ENCODE data around the gene TMEM132A. TPM values are rescaled to one million over a fixed set of nuclear protein-coding genes. Genes with fewer than 3 reads are reported as not detected.

The TMEM132A gene
- total RNA-seq, 1 donor from 2014 or later: 6.3 TPM

DNA sequence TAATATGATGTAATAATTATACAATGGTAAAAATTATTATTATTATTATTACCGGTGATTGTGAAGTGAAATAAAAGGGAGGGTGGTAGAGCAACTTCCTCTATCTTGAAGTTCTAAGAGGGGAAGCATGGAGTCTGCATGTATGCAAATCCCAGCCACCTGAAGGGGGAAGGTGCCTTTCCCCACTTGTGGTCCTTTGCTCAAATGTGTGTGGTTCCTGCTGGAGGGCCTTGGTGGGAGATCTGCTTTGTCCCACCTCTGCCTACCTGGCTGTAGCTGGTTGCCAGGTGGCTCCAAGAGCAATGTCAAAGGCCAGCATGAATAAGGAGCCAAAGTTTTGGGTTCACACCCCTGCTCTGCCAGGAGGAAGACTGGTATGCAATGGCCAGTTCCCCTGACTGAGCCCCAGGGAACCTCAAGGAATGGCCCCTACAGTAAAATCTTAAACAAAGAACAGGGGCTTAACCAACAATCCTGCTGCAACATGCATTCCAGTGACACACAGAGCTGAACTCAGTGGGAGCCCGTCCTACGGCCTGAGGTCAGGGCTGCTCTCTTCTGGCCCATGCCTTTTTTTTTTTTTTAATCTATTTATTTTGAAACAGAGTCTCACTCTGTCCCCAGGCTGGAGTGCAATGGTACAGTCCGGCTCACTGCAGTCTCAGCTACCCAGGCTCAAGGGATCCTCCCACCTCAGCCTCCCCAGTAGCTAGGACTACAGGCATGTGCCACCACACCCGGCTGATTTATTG is 8.5 kb downstream of the TMEM132A start:
- intact Hi-C loops (cut with DNase I): no loop called here
- DNase-seq (ENCODE audit: missing footprints) (peak; percentile 23), ATAC-seq (no peak)

- ATAC-seq: no peak
- intact Hi-C loops (cut with DNase I): no loop called here
- DNase-seq (ENCODE audit: missing footprints): peak; percentile 50
Observed at GRCh38 chr11:60933416-60934123, 9.3 kb downstream of the TMEM132A start.

DNA sequence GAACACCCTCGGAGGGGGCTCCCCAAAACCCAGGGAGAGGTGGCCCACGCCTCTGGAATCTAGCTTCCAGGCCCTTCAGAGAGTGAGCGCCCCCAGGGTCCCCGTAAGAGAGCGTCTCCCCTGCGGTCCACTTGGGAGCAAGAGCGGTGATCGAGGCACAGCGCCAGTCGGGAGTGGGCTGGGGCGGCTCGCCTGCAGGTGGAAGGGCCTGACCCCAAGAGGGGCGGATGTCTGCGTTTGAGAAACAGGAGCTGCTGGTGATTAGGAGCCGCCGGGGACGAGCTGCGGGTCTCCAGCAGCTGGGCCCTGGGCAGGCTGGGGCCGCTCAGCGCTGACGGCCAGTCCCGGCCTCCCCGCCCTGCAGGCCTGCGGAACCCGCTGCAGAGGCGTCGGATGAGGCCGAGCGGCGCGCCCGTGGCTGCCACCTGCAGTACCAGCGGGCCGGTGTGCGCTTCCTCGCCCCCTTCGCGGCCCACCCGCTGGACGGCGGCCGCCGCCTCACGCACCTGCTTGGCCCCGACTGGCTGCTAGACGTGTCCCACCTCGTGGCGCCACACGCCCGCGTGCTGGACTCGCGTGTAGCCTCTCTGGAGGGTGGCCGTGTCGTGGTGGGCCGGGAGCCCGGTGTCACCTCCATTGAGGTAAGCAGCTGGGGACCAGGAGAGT is 10.0 kb downstream of the TMEM132A start:
- intact Hi-C loops (cut with DNase I): no loop called here
- ATAC-seq: no peak
- peak; percentile 51 for DNase-seq (ENCODE audit: missing footprints)

GRCh38 chr11:60934790-60935605 is 10.7 kb downstream of the TMEM132A start:
- peak; percentile 41 for DNase-seq (ENCODE audit: missing footprints)
- intact Hi-C loops (cut with DNase I): no loop called here
- ATAC-seq: no peak

GRCh38 chr11:60935676-60936442 is 11.6 kb downstream of the TMEM132A start:
- ATAC-seq (no peak), DNase-seq (ENCODE audit: missing footprints) (no peak)
- intact Hi-C loops (cut with DNase I): no loop called here

- DNase-seq (ENCODE audit: missing footprints) (no peak), ATAC-seq (no peak)
- intact Hi-C loops (cut with DNase I): no loop called here
Observed at GRCh38 chr11:60936467-60937143, 12.3 kb downstream of the TMEM132A start.

DNA sequence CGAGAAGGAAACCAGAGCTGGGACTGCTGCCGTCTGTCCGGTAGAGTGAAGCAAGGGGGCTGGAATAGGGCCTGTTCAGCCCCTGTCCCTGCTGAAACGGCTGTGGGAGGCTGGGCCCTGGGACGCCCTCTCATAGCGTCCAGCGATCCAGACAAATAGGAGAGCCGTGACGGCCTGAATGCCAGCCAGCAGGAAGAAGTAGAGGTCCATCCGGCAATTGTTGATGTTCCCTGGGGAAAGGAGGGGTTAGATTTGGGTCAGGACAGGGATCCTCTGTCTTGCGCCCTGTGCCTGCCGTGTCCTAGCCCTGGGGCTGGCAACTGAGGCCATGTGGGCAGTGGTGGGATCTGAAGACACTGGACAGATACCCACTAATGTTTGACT is 12.9 kb downstream of the TMEM132A start:
- intact Hi-C loops (cut with DNase I): no loop called here
- DNase-seq (ENCODE audit: missing footprints) (peak; percentile 56), ATAC-seq (peak; percentile 20)

DNA sequence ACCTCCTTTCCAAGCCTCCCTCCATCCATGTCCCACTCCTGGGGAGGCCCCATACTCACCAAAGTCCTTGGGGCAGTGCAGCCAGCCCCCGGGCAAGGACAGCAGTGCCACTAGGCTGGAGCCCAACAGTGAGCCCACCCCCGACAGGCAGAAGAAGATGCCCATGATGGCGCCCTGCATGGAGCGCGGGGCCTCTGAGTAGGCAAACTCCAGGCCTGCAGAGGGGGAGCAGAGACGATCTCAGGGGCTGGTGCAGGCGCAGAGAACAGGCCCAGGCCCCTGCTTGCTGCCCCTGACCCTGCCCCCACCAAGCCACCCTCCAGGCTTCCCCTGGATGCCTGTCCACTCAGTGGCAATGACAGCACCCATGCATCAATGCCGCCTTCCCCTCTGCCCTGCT is 13.6 kb downstream of the TMEM132A start:
- no peak for ATAC-seq
- DNase-seq (ENCODE audit: missing footprints): peak; percentile 37
- intact Hi-C loops (cut with DNase I): no loop called here

DNA sequence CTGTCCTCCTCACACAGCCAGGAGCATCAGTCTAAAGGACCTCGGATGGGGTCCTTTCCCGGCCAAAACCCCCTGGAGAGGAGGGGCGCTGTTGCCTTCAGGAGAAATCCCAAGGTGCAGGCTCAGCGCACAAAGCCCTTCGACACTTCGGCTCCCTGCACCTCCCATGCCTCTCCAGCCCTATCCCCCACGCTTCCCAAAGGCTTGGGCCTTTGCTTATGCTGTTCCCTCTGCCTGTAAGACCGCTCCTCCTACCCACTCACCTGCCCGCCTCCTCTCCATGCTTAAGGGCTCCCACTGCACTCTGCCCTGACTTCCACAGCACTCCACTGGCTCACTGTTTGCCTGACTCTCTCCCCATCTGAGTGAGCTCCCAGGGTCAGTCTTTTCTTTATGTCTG is 14.2 kb downstream of the TMEM132A start:
- intact Hi-C loops (cut with DNase I): no loop called here
- DNase-seq (ENCODE audit: missing footprints) (peak; percentile 17), ATAC-seq (no peak)

DNA sequence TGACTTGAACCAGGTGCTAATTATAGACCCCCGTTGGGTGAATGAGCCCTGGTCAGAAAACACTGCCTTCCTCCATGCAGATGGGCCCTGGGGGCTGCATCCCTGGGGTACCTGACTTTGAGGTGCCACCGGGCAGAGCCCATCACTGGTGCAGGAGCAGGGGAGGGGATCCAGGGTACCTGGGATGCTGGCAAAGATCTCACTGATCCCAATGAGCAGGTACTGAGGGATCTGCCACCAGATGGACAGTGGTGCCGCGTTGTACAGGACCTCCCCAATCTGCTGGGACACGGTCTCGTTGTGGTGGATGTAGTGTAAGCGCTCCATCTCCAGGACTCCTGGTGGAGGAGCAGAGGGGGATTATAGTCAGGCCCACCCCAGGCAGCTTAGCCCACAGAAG is 15.0 kb downstream of the TMEM132A start:
- DNase-seq (ENCODE audit: missing footprints) (no peak), ATAC-seq (no peak)
- intact Hi-C loops (cut with DNase I): no loop called here

- ATAC-seq (no peak), DNase-seq (ENCODE audit: missing footprints) (no peak)
- intact Hi-C loops (cut with DNase I): no loop called here
Observed at GRCh38 chr11:60939855-60940254, 15.6 kb downstream of the TMEM132A start.

DNA sequence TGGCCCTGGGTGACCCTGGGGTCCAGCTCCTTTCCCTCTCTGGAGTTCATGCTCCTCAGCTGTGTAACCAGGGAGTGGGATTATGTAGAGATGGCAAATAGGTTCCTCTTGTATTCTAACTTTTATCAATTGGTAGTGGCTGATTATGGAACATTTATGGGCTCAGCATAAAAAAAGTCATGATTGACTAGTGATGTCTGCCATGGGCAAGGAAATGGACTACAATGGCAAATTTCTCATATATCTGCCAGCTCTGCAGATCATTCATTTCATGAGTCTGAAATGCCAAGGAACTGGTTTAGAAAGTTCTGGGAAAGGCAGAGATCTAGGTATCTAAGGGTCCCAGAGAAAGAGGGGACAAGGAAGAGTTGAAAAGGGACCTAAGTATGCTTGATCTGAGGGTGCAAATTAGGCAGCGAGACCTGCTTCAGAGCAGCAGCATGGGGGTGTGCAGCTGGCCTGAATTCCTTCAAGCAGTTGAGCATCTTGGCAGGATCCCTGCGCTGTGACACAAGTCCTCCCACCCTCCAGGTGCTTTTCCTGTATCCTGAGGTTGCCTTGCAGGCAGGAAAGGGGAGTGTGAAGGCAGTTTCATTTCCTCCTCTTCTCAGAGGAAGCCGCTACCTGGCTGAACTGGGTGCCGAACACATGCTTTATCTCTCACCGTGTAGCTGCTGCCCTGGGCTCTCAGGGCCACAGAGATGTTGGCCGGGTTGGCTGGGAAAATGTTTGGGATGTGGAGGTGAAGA is 17.3 kb downstream of the TMEM132A start:
- no peak for ATAC-seq
- intact Hi-C loops (cut with DNase I): no loop called here
- no peak for DNase-seq (ENCODE audit: missing footprints)

DNA sequence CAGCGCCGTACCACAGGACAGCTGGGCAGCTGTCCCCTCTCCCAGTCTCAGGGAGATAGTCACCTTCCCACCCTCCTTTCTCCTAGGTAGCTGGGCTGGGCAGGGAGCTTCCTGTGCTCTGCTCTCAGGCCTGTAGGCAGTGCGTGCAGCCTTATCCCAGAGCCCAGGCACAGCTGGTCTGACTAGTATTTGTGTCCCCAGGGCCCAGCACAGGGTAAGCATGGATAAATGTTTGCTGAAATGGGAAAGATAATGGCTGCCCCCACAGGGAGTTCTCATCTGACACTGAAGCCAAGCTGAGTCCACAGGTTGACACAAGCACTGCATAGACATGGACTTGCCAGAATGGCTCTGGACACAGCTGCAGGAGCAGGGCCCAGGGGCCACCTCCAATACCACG is 18.0 kb downstream of the TMEM132A start:
- intact Hi-C loops (cut with DNase I): no loop called here
- no peak for DNase-seq (ENCODE audit: missing footprints)
- ATAC-seq: peak; percentile 17

DNA sequence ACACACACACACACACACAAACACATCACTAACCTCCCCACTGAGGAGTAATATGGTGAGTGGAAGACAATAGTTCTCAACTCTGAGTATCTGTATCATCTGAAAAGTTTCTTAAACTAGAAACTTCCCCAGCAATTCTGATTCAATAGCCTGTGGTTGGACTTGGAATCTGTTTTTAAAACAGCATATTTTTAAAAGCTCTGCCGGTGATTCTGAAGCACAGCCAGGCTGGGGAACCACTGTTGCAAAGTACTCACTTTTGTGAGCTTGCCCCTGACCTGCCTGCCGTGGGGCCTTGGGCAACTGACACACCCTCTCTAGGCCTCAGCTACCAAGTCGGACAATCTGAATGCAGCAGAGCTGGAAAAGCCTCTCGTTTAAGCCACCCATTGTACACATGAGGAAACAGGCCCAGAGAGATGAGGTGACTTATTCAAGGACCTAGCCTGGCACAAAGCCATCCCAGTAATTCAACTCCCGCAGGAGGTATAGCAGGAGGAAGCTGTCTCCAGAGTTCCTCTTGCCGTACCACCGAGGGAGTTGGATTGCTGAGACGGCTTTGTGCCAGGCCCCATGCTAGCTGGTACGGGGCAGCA is 18.8 kb downstream of the TMEM132A start:
- no peak for ATAC-seq
- intact Hi-C loops (cut with DNase I): no loop called here
- DNase-seq (ENCODE audit: missing footprints): no peak

GRCh38 chr11:60944490-60945294 is 20.4 kb downstream of the TMEM132A start:
- ATAC-seq (no peak), DNase-seq (ENCODE audit: missing footprints) (no peak)
- intact Hi-C loops (cut with DNase I): no loop called here

DNA sequence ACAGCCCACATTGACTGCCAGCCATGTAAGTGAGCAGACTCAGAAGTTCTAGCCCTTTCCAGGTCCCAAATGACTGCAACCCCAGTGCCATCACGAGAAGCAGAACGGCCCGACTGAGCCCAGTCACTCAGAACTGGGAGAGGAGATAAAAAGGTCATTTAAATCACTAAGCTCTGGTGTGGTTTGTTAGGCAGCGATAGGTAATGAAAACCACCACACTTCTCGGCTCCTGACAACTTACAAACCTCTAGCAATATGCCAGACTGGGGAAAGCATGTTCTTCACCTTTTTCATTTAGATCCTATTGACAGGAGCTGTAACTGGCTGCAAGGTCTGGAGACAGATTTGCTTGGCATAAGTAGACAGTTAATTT is 21.0 kb downstream of the TMEM132A start:
- no peak for ATAC-seq
- no peak for DNase-seq (ENCODE audit: missing footprints)
- intact Hi-C loops (cut with DNase I): no loop called here
